ENCODE data around the gene SLC23A1. TPM values are rescaled to one million over a fixed set of nuclear protein-coding genes. Genes with fewer than 3 reads are reported as not detected.

Gene SLC23A1
- total and polyA plus RNA-seq, 2 of the 13 experiments (the other 11 are each of a cell fraction or from before 2014, with no cell fraction given): 6.0 to 6.6 TPM

DNA sequence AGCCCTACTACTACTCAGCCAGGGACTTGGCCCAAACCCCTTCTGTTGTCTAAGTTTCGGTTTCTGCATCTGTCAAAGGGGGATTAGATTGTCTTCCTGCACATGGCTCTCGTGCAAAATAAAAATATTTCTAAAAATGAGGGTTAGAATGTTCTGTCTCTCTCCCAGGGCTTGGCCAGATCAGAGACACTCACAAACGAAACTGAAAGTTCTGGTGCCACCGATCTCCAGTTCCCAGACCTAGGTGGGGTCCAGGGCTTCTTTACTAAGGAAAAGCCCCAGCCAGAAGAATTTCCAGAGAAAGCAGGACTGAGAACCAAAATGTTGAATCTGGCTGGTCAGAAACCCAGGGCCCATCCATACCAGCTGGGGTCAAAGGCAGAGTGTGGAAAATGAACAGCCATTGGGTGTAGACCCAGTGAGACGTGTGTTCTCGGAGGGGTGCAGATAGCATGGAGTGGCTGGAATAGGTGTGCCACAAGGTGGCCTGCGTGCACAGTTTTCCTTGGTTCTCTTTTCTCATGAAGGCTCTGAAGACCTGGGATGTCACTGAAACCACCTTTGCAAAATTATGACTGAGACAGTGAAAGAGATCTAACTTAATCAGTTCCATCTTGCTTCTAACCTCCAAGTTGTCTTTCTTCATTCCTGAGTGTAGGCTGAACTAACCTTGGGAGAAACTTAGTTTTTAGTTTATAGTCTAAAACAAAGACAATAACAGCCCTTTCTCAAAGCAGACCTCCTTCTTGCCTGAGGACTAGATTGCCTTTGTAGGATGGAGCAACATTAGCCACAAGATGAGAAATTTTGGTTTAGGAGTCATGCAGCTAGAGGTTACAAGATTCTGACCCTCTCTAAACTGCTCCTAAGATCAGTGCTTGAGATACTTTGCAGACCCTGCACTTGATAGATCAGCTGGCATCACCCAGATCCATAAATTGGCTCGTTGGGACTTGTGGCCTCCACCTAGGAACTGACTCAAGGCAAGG, 2.3 kb upstream of the SLC23A1 start (continued):
- TF ChIP-seq NFIC (IDR thresholded peaks at IDR 0.05; ENCODE audit: low read length) (no peak), PAX8 (CRISPR knock-in tag; IDR thresholded peaks at IDR 0.05; ENCODE audit: borderline replicate concordance) (no peak), IKZF1 (IDR thresholded peaks at IDR 0.05) (no peak), ZNF468 (CRISPR knock-in tag; IDR thresholded peaks at IDR 0.05) (no peak), ZNF619 (CRISPR knock-in tag; IDR thresholded peaks at IDR 0.05) (no peak), ZNF672 (CRISPR knock-in tag; IDR thresholded peaks at IDR 0.05) (no peak), HMGA1 (CRISPR knock-in tag; conservative IDR thresholded peaks at IDR 0.05) (no peak), SP2 (CRISPR knock-in tag; IDR thresholded peaks at IDR 0.05) (no peak), ZNF605 (CRISPR knock-in tag; IDR thresholded peaks at IDR 0.05) (no peak), ZNF572 (CRISPR knock-in tag; IDR thresholded peaks at IDR 0.05) (no peak), ZNF773 (CRISPR knock-in tag; IDR thresholded peaks at IDR 0.05; ENCODE audit: borderline replicate concordance) (no peak)
- TF ChIP-seq, protein P1, sequence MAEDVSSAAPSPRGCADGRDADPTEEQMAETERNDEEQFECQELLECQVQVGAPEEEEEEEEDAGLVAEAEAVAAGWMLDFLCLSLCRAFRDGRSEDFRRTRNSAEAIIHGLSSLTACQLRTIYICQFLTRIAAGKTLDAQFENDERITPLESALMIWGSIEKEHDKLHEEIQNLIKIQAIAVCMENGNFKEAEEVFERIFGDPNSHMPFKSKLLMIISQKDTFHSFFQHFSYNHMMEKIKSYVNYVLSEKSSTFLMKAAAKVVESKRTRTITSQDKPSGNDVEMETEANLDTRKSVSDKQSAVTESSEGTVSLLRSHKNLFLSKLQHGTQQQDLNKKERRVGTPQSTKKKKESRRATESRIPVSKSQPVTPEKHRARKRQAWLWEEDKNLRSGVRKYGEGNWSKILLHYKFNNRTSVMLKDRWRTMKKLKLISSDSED (CRISPR knock-in tag; IDR thresholded peaks at IDR 0.05): no peak
- TF ChIP-seq, protein P2, sequence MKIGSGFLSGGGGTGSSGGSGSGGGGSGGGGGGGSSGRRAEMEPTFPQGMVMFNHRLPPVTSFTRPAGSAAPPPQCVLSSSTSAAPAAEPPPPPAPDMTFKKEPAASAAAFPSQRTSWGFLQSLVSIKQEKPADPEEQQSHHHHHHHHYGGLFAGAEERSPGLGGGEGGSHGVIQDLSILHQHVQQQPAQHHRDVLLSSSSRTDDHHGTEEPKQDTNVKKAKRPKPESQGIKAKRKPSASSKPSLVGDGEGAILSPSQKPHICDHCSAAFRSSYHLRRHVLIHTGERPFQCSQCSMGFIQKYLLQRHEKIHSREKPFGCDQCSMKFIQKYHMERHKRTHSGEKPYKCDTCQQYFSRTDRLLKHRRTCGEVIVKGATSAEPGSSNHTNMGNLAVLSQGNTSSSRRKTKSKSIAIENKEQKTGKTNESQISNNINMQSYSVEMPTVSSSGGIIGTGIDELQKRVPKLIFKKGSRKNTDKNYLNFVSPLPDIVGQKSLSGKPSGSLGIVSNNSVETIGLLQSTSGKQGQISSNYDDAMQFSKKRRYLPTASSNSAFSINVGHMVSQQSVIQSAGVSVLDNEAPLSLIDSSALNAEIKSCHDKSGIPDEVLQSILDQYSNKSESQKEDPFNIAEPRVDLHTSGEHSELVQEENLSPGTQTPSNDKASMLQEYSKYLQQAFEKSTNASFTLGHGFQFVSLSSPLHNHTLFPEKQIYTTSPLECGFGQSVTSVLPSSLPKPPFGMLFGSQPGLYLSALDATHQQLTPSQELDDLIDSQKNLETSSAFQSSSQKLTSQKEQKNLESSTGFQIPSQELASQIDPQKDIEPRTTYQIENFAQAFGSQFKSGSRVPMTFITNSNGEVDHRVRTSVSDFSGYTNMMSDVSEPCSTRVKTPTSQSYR (CRISPR knock-in tag; IDR thresholded peaks at IDR 0.05; ENCODE audit: borderline replicate concordance): no peak
- TF ChIP-seq, protein P3, sequence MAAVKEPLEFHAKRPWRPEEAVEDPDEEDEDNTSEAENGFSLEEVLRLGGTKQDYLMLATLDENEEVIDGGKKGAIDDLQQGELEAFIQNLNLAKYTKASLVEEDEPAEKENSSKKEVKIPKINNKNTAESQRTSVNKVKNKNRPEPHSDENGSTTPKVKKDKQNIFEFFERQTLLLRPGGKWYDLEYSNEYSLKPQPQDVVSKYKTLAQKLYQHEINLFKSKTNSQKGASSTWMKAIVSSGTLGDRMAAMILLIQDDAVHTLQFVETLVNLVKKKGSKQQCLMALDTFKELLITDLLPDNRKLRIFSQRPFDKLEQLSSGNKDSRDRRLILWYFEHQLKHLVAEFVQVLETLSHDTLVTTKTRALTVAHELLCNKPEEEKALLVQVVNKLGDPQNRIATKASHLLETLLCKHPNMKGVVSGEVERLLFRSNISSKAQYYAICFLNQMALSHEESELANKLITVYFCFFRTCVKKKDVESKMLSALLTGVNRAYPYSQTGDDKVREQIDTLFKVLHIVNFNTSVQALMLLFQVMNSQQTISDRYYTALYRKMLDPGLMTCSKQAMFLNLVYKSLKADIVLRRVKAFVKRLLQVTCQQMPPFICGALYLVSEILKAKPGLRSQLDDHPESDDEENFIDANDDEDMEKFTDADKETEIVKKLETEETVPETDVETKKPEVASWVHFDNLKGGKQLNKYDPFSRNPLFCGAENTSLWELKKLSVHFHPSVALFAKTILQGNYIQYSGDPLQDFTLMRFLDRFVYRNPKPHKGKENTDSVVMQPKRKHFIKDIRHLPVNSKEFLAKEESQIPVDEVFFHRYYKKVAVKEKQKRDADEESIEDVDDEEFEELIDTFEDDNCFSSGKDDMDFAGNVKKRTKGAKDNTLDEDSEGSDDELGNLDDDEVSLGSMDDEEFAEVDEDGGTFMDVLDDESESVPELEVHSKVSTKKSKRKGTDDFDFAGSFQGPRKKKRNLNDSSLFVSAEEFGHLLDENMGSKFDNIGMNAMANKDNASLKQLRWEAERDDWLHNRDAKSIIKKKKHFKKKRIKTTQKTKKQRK (IDR thresholded peaks at IDR 0.05; ENCODE audit: low read length): no peak
- TF ChIP-seq, protein P4, sequence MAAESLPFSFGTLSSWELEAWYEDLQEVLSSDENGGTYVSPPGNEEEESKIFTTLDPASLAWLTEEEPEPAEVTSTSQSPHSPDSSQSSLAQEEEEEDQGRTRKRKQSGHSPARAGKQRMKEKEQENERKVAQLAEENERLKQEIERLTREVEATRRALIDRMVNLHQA (CRISPR knock-in tag; IDR thresholded peaks at IDR 0.05): no peak
- TF ChIP-seq, protein P5, sequence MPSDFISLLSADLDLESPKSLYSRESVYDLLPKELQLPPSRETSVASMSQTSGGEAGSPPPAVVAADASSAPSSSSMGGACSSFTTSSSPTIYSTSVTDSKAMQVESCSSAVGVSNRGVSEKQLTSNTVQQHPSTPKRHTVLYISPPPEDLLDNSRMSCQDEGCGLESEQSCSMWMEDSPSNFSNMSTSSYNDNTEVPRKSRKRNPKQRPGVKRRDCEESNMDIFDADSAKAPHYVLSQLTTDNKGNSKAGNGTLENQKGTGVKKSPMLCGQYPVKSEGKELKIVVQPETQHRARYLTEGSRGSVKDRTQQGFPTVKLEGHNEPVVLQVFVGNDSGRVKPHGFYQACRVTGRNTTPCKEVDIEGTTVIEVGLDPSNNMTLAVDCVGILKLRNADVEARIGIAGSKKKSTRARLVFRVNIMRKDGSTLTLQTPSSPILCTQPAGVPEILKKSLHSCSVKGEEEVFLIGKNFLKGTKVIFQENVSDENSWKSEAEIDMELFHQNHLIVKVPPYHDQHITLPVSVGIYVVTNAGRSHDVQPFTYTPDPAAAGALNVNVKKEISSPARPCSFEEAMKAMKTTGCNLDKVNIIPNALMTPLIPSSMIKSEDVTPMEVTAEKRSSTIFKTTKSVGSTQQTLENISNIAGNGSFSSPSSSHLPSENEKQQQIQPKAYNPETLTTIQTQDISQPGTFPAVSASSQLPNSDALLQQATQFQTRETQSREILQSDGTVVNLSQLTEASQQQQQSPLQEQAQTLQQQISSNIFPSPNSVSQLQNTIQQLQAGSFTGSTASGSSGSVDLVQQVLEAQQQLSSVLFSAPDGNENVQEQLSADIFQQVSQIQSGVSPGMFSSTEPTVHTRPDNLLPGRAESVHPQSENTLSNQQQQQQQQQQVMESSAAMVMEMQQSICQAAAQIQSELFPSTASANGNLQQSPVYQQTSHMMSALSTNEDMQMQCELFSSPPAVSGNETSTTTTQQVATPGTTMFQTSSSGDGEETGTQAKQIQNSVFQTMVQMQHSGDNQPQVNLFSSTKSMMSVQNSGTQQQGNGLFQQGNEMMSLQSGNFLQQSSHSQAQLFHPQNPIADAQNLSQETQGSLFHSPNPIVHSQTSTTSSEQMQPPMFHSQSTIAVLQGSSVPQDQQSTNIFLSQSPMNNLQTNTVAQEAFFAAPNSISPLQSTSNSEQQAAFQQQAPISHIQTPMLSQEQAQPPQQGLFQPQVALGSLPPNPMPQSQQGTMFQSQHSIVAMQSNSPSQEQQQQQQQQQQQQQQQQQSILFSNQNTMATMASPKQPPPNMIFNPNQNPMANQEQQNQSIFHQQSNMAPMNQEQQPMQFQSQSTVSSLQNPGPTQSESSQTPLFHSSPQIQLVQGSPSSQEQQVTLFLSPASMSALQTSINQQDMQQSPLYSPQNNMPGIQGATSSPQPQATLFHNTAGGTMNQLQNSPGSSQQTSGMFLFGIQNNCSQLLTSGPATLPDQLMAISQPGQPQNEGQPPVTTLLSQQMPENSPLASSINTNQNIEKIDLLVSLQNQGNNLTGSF (CRISPR knock-in tag; IDR thresholded peaks at IDR 0.05): no peak

Measured in HepG2 (cell line).